Uterus (tissue), 4 donors: Measurements from ENCODE around the gene INPP5F. TPM values are rescaled to one million over a fixed set of nuclear protein-coding genes. Genes with fewer than 3 reads are reported as not detected.
"Not testable (repeated sequence)": the region's sequence is repeated elsewhere in the genome, so short reads cannot be mapped to it uniquely, and the experiment has no call there.

ENCODE experiments used
- DNase-seq, 2 donors: peaks; one replicate each; pipeline ENCODE4 v3.0.0-alpha.2; 2019 to 2020
- H3K27ac ChIP-seq, 2 donors: fragments of 200-600 bp; sonication (generic); 1 replicate in 1 of 2; 2 replicates in 1 of 2; pipeline ENCODE4 v1.5.1; 2016 to 2018
- H3K27me3 ChIP-seq, 2 donors: fragments of 200-600 bp; sonication (generic); one replicate each; pipeline ENCODE4 v1.5.1; 2018 to 2019; ENCODE audit warnings: control low read depth in 1 of 2
- H3K36me3 ChIP-seq, 2 donors: fragments of 200-600 bp; sonication (generic); one replicate each; pipeline ENCODE4 v1.5.1; 2019; ENCODE audit warnings: control low read depth in 1 of 2
- H3K4me1 ChIP-seq, 2 donors: fragments of 200-600 bp; sonication (generic); one replicate each; pipeline ENCODE4 v1.5.1; 2018 to 2019; ENCODE audit warnings: control low read depth in 1 of 2
- H3K4me3 ChIP-seq, 2 donors: fragments of 200-600 bp; sonication (generic); 1 replicate in 1 of 2; 2 replicates in 1 of 2; pipeline ENCODE4 v1.5.1; 2018 to 2019; ENCODE audit warnings: mild to moderate bottlenecking in 1 of 2
- H3K9me3 ChIP-seq, 2 donors: fragments of 200-600 bp; sonication (generic); one replicate each; pipeline ENCODE4 v1.5.1; 2019; ENCODE audit warnings: control low read depth in 1 of 2
- POLR2A ChIP-seq, 2 donors: fragments of 450-650 bp; IDR thresholded peaks; one replicate each; pipeline ENCODE4 v1.6.1; 2016; ENCODE audit warnings: antibody characterized with exemption in 2 of 2, mild to moderate bottlenecking in 1 of 2, moderate library complexity in 1 of 2
- intact Hi-C: fragments of 100-400 bp; cut with DNase I; formaldehyde crosslinking; loops from one replicate; pipeline ENCODE4 v1.15.1; 2023; ENCODE audit warnings: low total_unique reads
- total RNA-seq, 4 donors: library from RNA; depleted of rRNA in 3 of 4; stranded (reverse); fragments of >200 nt in 3 of 4; gene quantifications; one replicate each; pipeline versions ENCODE4 v1.1.0 to v1.2.4, GENCODE V29; 2014 to 2023
- TF ChIP-seq, protein P1 (sequence below), 4 experiments: fragments of 200-600 bp in 2 of 4; fragments of 450-650 bp in 2 of 4; sonication (generic) in 2 of 4; IDR thresholded peaks; one replicate each; pipeline ENCODE4 v1.5.1; 2016 to 2019; ENCODE audit warnings: antibody characterized with exemption in 4 of 4, mild to moderate bottlenecking in 2 of 4, moderate library complexity in 1 of 4
- donor health status: DM: yes; HTN: yes; CAD: no.

The INPP5F gene
- total RNA-seq, 4 donors from 2014 or later: 14.3 to 67.3 (median 27.8) TPM

DNA sequence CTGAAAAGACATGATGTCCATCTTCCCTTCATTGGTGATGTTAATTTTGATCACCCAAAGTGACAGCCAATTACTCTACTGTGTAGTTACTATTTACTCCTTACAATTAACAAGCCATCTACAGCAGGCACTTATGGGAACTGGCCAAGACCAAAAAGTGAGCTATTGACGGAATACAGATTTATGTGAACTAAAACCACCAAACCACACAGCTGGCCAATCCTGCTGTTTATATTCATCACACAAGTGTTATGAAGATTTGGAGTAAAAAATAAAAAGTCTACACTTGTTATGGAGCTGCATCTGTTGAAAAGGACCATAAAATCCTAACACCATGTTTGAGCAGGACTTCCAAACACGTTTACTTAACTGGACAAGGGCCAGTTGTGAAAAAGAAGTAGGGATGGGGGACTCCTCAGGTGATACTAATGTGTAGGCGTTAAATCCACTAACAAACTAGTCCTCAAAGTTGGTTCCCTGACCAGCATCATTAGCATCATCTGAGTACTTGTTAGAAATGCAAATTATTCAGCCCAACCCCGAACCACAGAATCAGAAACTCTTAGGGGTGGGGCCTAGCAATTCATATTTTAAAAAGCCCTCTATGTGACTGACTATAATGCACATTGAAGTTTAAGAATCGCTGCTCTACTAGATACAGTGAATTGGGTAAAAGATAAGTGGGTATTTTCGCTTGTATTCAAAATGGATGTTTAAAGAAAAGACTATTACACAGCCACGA, 135.2 kb downstream of the INPP5F start:
- H3K4me3 ChIP-seq: no peak overlapping the region
- no peaks in the 10 kb centered on the region for H3K36me3 ChIP-seq
- no peak overlapping the region for H3K27ac ChIP-seq
- no peak for TF ChIP-seq POLR2A (IDR thresholded peaks at IDR 0.05)
- TF ChIP-seq, protein P1, sequence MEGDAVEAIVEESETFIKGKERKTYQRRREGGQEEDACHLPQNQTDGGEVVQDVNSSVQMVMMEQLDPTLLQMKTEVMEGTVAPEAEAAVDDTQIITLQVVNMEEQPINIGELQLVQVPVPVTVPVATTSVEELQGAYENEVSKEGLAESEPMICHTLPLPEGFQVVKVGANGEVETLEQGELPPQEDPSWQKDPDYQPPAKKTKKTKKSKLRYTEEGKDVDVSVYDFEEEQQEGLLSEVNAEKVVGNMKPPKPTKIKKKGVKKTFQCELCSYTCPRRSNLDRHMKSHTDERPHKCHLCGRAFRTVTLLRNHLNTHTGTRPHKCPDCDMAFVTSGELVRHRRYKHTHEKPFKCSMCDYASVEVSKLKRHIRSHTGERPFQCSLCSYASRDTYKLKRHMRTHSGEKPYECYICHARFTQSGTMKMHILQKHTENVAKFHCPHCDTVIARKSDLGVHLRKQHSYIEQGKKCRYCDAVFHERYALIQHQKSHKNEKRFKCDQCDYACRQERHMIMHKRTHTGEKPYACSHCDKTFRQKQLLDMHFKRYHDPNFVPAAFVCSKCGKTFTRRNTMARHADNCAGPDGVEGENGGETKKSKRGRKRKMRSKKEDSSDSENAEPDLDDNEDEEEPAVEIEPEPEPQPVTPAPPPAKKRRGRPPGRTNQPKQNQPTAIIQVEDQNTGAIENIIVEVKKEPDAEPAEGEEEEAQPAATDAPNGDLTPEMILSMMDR (IDR thresholded peaks at IDR 0.05): no peak
- H3K9me3 ChIP-seq: no peaks in the 10 kb centered on the region
- H3K27me3 ChIP-seq: no peaks in the 10 kb centered on the region
- no peak for DNase-seq
- no peaks in the 10 kb centered on the region for H3K4me1 ChIP-seq
- intact Hi-C loops: loop anchor here (10.0 kb wide), 1 partner anchor 116 kb away; no protein-coding TSS in a partner anchor

DNA sequence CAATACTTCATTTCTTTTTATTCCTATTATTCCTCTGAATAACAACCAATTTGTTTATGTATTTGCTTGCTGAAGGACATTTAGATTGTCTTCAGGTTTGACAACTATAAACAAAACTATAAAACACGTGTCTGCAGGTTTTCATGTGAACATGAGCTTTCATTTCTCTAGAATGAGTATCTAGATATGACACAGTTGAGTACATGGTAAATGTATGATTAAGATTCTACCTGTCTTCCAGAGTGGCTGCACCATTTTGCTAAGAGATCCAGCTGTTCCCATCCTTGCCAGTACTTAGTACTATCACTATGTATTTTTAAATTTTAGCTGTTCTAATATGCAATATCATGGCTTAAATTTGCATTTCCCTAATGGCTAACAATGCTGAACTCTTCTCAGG, 136.7 kb downstream of the INPP5F start:
- Histone ChIP-seq H3K27ac (no peak overlapping the region), H3K4me1 (no peaks in the 10 kb centered on the region), H3K9me3 (no peaks in the 10 kb centered on the region), H3K4me3 (no peak overlapping the region), H3K27me3 (no peaks in the 10 kb centered on the region), H3K36me3 (no peaks in the 10 kb centered on the region)
- no peak for DNase-seq
- intact Hi-C loops: loop anchor here (10.0 kb wide), 1 partner anchor 118 kb away; no protein-coding TSS in a partner anchor
- TF ChIP-seq POLR2A (IDR thresholded peaks at IDR 0.05): no peak
- TF ChIP-seq, protein P1 (IDR thresholded peaks at IDR 0.05): no peak

- Histone ChIP-seq H3K27me3 (no peaks in the 10 kb centered on the region), H3K4me3 (no peak overlapping the region), H3K27ac (no peak overlapping the region), H3K36me3 (no peaks in the 10 kb centered on the region), H3K4me1 (no peaks in the 10 kb centered on the region), H3K9me3 (no peaks in the 10 kb centered on the region)
- DNase-seq: no peak
- TF ChIP-seq, protein P1 (IDR thresholded peaks at IDR 0.05): no peak
- TF ChIP-seq POLR2A (IDR thresholded peaks at IDR 0.05): no peak
- intact Hi-C loops: loop anchor here (10.0 kb wide), 1 partner anchor 119 kb away; no protein-coding TSS in a partner anchor
Measured at GRCh38 chr10:119863951-119864565, 138.2 kb downstream of the INPP5F start.

- no peak for TF ChIP-seq POLR2A (IDR thresholded peaks at IDR 0.05)
- TF ChIP-seq, protein P1 (IDR thresholded peaks at IDR 0.05): no peak
- Histone ChIP-seq H3K27me3 (no peaks in the 10 kb centered on the region), H3K4me3 (no peak overlapping the region), H3K9me3 (no peaks in the 10 kb centered on the region), H3K36me3 (no peaks in the 10 kb centered on the region), H3K27ac (no peak overlapping the region), H3K4me1 (no peaks in the 10 kb centered on the region)
- intact Hi-C loops: loop anchor here (10.0 kb wide), 1 partner anchor 121 kb away; no protein-coding TSS in a partner anchor
- DNase-seq: no peak
Measured at GRCh38 chr10:119865699-119866240, 139.9 kb downstream of the INPP5F start.

- Histone ChIP-seq H3K9me3 (no peaks in the 10 kb centered on the region), H3K27me3 (no peaks in the 10 kb centered on the region), H3K4me3 (no peak overlapping the region), H3K4me1 (no peaks in the 10 kb centered on the region), H3K36me3 (no peaks in the 10 kb centered on the region), H3K27ac (peak overlapping the region in 1 of 2 donors; percentile 49)
- TF ChIP-seq, protein P1 (IDR thresholded peaks at IDR 0.05): no peak
- TF ChIP-seq POLR2A (IDR thresholded peaks at IDR 0.05): no peak
- no peak for DNase-seq
- intact Hi-C loops: loop anchor here (10.0 kb wide), 1 partner anchor 123 kb away; no protein-coding TSS in a partner anchor
Measured at GRCh38 chr10:119867317-119867716, 141.5 kb downstream of the INPP5F start.

DNA sequence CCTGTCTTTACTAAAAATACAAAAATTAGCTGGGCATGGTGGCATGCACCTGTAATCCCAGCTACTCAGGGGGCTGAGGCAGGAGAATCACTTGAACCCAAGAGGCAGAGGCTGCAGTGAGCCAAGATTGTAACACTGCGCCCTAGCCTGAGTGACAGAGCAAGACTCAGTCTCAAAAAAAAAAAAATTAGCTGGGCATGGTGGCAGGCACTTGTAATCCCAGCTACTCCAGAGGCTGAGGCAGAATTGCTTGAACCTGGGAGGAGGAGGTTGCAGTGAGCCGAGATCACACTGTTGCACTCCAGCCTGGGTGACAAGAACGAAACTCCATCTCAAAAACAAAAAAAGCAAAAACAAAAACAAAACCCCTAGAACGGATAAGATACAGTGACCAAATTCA, 143.5 kb downstream of the INPP5F start:
- DNase-seq, H3K4me3 ChIP-seq, H3K27ac ChIP-seq, H3K4me1 ChIP-seq, H3K9me3 ChIP-seq, H3K36me3 ChIP-seq, H3K27me3 ChIP-seq: not testable (repeated sequence)
- intact Hi-C loops: loop anchor here (10.0 kb wide), 1 partner anchor 125 kb away; no protein-coding TSS in a partner anchor
